Astrocyte of the spinal cord (primary cell): ENCODE results near the gene CES2.
"Not testable (repeated sequence)": the region's sequence is repeated elsewhere in the genome, so short reads cannot be mapped to it uniquely, and the experiment has no call there.

Experiments
- DNase-seq: peaks from one replicate; pipeline ENCODE4 v3.0.0; 2011; ENCODE audit warnings: low read depth, low spot score
- H3K4me3 ChIP-seq: 2 replicates; pipeline ENCODE4 v1.5.1; 2011; ENCODE audit warnings: low read depth, mild to moderate bottlenecking, low read length, moderate library complexity
- CTCF ChIP-seq: IDR thresholded peaks from 2 replicates; pipeline ENCODE4 v1.5.1; 2012; ENCODE audit warnings: low read depth, mild to moderate bottlenecking, low read length, inconsistent platforms
- in situ Hi-C: cut with HindIII; loops from 2 replicates; pipeline ENCODE4 v1.10.0; 2017; ENCODE audit warnings: low sequenced_read_pairs

CES2 gene

GRCh38 chr16:66891360-66891759 is 44.0 kb upstream of the CES2 start:
- DNase-seq = no peak
- no peak for TF ChIP-seq CTCF
- in situ Hi-C loops = no loop called here
- H3K4me3 ChIP-seq = no peak overlapping the region

GRCh38 chr16:66891797-66892196 is 43.5 kb upstream of the CES2 start:
- no peak overlapping the region for H3K4me3 ChIP-seq
- in situ Hi-C loops = no loop called here
- DNase-seq = no peak
- no peak for TF ChIP-seq CTCF

- in situ Hi-C loops = no loop called here
- H3K4me3 ChIP-seq = no peak overlapping the region
- DNase-seq = no peak
- TF ChIP-seq CTCF = no peak
These were observed 41.3 kb upstream of the CES2 start for GRCh38 chr16:66894055-66894454.

GRCh38 chr16:66894948-66895688 is 40.2 kb upstream of the CES2 start:
- H3K4me3 ChIP-seq = no peak overlapping the region
- TF ChIP-seq CTCF = peak; percentile 89
- peak; percentile 64 for DNase-seq
- in situ Hi-C loops = no loop called here

GRCh38 chr16:66895689-66895979 is 39.7 kb upstream of the CES2 start:
- no peak for DNase-seq
- no peak for TF ChIP-seq CTCF
- H3K4me3 ChIP-seq = no peak overlapping the region
- in situ Hi-C loops = no loop called here

GRCh38 chr16:66895999-66896398 is 39.3 kb upstream of the CES2 start:
- no peak for DNase-seq
- H3K4me3 ChIP-seq = no peak overlapping the region
- in situ Hi-C loops = no loop called here
- TF ChIP-seq CTCF = no peak

- in situ Hi-C loops, DNase-seq, H3K4me3 ChIP-seq: not testable (repeated sequence)
These were observed 38.6 kb upstream of the CES2 start for GRCh38 chr16:66896682-66897081.
